ENCODE data around the gene MARS1.
"Not testable (repeated sequence)": the region's sequence is repeated elsewhere in the genome, so short reads cannot be mapped to it uniquely, and the experiment has no call there.

GRCh38 chr12:57507796-57508195 is 19.9 kb downstream of the MARS1 start:
- TF ChIP-seq CTCF (IDR thresholded peaks at IDR 0.05; ENCODE audit: insufficient read depth, low read depth, low read length); EZH2 (IDR thresholded peaks at IDR 0.05; ENCODE audit: insufficient read depth, low read length): not testable (repeated sequence)
